Motor neuron (in vitro differentiated cells): ENCODE measurements around the gene PPP6R3. TPM values are rescaled to one million over a fixed set of nuclear protein-coding genes. Genes with fewer than 3 reads are reported as not detected.

Source experiments
- ATAC-seq, 8 experiments: fragments of 200-7000 bp; cut with Tn5 transposase; replicated peaks in 6 of 8; 2 replicates each; pipeline ENCODE4 v1.8.0; 2021; ENCODE audit warnings: mild to moderate bottlenecking in 8 of 8, moderate library complexity in 8 of 8
- H3K27ac ChIP-seq, 2 donors: fragments of 250-450 bp; sonication (Bioruptor Pico); 2 replicates each; pipeline ENCODE4 v1.9.0; 2021; ENCODE audit warnings: antibody characterized with exemption in 2 of 2, mild to moderate bottlenecking in 2 of 2, moderate library complexity in 1 of 2
- H3K4me1 ChIP-seq, 2 donors: fragments of 250-450 bp; sonication (Bioruptor Pico); replicated peaks in 1 of 2; 2 replicates each; pipeline ENCODE4 v1.6.1; 2021; ENCODE audit warnings: antibody characterized with exemption in 2 of 2, mild to moderate bottlenecking in 2 of 2, moderate library complexity in 1 of 2
- H3K4me3 ChIP-seq, 5 donors: fragments of 250-450 bp; sonication (Bioruptor Pico); 2 replicates each; pipeline ENCODE4 v1.9.0; 2021; ENCODE audit warnings: antibody characterized with exemption in 5 of 5, mild to moderate bottlenecking in 5 of 5, moderate library complexity in 4 of 5
- WGBS, 10 experiments: fragments of 450-650 bp; shearing (Covaris generic); methylation state at CpG; one replicate each; pipeline ENCODE4 v1.0.0; 2022; 5-methylcytosine and 5-hydroxymethylcytosine counted together
- in situ Hi-C, 9 experiments: fragments of 400-800 bp; cut with MboI; loops; one replicate each; pipeline ENCODE4 v1.15.0; 2021; ENCODE audit warnings: low sequenced_read_pairs in 9 of 9, low pct_unique_long_range_greater_than_20kb in 2 of 9; ENCODE audit not compliant: unreplicated experiment in 9 of 9
- total RNA-seq, 8 experiments: library from RNA; unstranded; fragments of 300-600 nt; gene quantifications; 2 replicates each; pipeline versions ENCODE4 v1.2.3 to v1.2.4, GENCODE V29; 2022

PPP6R3 gene
- total RNA-seq, 8 experiments from 2014 or later = 49.1 to 142 (median 65.7) TPM

DNA sequence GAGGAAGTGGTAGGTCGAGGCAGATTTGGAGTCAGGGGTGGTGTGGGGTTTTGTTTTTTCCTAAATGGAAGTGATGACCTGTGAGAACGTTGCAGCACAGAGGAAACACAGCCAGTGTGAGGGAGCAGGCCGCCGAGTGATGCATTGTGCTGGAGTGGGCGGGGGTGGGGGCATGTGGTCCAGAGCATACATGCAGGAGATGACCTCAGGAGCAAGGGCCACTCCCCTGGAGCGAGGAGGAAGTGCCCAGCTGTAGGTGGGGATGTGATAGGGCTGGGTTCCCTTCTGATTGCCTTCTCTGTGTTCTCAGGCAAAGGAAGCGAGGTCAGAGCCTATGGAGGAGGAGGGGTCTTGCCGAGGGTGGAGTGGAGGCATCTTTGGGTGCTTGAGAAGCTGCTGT, 81.4 kb downstream of the PPP6R3 start:
- ATAC-seq = peak in 1 of 8 experiments; percentile 71
- no peak overlapping the region for H3K4me3 ChIP-seq
- in situ Hi-C loops = no loop called here
- no peaks in the 10 kb centered on the region for H3K4me1 ChIP-seq
- H3K27ac ChIP-seq = no peak overlapping the region
- WGBS, 10 experiments = 83 to 100% (median 83%) methylated on average over 1 to 2 of the region's 8 CpGs; no CpG with 5 or more reads in 5 of the 10 experiments

DNA sequence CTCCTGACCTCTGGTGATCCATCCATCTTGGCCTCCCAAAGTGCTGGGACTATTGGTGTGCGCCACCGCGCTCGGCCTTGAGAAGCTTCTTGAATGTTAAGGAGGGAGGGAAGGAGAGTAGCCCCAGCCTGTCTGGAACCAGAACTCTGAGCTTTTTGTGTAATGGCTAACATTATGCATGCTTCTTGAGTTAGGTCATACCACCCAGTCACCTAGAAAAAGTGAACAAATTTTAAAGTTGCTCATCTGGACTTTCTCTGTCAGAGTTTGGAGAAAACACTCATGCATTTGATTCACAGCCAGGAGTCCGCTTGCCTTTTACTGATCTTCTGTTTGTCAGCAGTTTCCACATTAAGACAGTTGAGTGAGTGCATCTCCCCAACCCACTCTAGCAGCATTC, 82.1 kb downstream of the PPP6R3 start:
- H3K27ac ChIP-seq = no peak overlapping the region
- 0 to 100% (median 81%) methylated on average over 1 to 5 of the region's 5 CpGs; no CpG with 5 or more reads in 2 of the 10 experiments for WGBS, 10 experiments
- no peaks in the 10 kb centered on the region for H3K4me1 ChIP-seq
- peak in 7 of 8 experiments; percentile 29 to 97 (median 38) for ATAC-seq
- in situ Hi-C loops = no loop called here
- no peak overlapping the region for H3K4me3 ChIP-seq

DNA sequence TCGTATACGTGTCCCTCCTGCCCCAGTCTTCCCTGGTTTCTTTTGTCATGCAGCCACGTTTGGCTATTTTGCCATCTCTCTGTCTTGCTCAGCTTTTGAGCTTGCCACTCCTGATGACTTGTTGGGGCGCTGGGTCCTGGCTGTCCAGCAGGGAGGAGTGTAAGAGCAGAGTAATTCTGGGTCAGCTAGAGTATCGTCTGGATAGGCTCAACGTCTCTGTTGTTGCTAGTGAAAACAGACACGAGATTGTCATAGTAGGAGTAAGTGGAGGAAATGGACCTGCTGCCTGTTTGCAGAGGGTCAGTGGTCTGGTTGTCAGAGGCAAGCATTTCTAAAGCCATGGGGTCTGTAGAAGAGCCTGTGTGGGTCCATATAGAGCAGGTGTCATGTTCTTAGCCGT, 83.0 kb downstream of the PPP6R3 start:
- no peak for ATAC-seq
- Histone ChIP-seq H3K27ac (no peak overlapping the region), H3K4me3 (no peak overlapping the region), H3K4me1 (no peaks in the 10 kb centered on the region)
- in situ Hi-C loops = no loop called here
- WGBS, 10 experiments = 50 to 100% (median 92%) methylated on average over 1 to 8 of the region's 8 CpGs; no CpG with 5 or more reads in 1 of the 10 experiments

DNA sequence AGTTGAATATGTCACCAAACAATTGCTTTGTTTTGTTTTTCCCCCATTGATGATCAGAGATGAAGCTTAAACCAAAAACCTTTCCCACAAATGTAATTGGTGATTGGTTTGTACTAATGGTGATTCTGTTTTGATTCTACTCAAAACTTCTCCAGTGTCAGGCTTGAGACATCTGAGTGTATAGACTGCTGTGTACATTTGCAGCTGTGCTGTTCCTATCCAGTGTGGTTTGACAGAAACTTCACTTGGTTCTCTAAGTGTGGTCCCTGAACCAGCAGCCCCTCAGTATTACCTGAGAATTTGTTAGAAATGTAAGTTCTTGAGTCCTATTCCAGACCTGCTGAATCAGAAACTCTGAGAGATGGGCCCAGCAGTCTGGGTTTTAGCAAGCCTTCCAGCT, 84.8 kb downstream of the PPP6R3 start:
- H3K4me3 ChIP-seq = no peak overlapping the region
- H3K4me1 ChIP-seq = no peaks in the 10 kb centered on the region
- in situ Hi-C loops = no loop called here
- H3K27ac ChIP-seq = no peak overlapping the region
- ATAC-seq = no peak

DNA sequence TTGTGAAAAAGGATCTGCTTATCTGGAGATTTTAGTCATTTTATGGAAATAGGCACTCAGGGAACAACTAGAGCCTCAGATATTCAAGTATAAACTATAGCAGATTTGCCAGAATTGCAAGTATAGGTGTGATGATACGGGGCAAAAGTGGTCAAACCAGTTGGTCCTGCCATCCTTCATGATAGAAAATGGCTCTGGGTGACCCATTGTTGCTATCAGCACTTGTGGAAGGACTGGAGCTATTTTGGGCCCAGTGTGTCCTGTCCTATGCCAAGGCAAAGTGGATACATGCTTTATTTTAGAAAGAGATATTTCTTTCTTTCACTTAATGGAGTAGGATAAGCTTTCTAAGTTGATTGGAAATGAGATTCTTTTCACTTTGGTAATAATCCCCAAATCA, 85.2 kb downstream of the PPP6R3 start:
- 100% methylated on average over 1 of the region's 1 CpG; no CpG with 5 or more reads in 6 of the 10 experiments for WGBS, 10 experiments
- in situ Hi-C loops = no loop called here
- H3K4me3 ChIP-seq = no peak overlapping the region
- H3K4me1 ChIP-seq = no peaks in the 10 kb centered on the region
- H3K27ac ChIP-seq = no peak overlapping the region
- ATAC-seq = no peak

DNA sequence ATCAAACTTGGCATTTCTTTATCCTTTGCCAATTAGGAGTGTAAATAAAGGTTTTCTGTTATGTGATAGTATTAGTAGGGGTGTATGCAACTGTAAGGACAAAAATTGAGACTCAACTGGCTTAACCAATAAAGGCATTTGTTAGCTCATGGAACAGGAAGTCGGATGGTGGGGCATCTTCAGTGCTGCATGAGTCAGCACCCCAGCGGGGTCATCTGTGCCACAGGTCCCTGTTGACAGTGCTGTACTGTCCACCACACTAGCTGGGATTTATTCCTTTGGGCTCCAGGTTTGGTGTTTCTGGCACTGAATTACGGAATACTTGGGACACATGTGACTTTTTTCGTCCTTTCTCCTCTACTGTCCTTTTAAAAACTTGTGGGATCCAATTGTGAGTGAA, 86.0 kb downstream of the PPP6R3 start:
- Histone ChIP-seq H3K27ac (no peak overlapping the region), H3K4me1 (no peaks in the 10 kb centered on the region), H3K4me3 (no peak overlapping the region)
- 50 to 100% (median 93%) methylated on average over 1 to 4 of the region's 4 CpGs; no CpG with 5 or more reads in 3 of the 10 experiments for WGBS, 10 experiments
- peak in 1 of 8 experiments; percentile 42 for ATAC-seq
- in situ Hi-C loops = no loop called here

DNA sequence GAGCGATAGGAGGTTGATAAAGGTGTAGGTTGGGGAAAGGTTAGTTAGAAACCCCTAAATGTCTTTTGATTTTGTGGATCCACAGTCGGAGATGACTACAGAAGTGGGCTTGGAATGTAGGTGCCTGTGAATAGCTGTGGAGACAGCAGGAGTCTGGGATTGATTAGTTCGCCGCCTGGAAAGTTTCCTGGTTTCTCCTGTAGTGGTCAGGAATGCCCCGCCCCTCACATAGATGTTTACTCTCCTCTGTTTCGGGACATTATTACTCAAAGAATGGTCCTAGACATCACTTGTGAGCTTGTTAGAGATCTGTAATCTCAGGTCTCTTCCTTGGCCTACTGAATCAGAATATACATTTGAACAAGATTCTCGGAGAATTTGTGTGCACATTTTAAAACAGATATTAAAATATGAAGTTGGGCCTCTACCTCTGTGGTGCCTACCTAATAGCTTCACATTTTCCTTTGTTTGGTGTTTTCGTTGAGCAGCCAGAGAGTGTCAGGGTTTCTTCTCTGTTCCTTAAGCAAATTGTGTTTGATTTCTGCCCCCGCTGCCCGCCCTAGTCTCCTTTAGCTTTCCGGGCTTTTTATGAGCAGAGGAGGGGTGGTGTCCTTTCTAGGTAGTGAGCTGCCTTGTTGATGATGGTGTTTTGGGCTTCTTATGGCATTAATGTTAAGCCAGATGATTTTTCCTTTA, 89.4 kb downstream of the PPP6R3 start:
- in situ Hi-C loops = no loop called here
- Histone ChIP-seq H3K4me3 (no peak overlapping the region), H3K27ac (no peak overlapping the region), H3K4me1 (no peaks in the 10 kb centered on the region)
- 57 to 100% (median 87%) methylated on average over 1 to 10 of the region's 11 CpGs for WGBS, 10 experiments
- peak in 1 of 8 experiments; percentile 29 for ATAC-seq

DNA sequence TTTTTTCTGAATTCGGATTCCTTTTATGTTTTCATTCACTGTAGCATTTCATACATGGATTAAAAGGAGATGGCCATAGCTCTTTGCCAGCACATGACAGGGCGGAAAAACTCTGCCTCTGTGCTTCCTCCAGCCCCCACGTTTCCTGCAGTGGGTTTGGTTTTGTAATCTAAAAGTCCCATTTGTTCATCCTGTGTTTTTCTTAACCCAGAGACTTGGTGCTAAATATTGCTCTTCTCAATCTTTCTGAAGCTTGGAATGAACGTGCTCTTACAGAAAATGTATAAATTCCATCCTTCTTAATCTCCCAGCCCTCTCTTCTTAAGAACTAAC, 89.9 kb downstream of the PPP6R3 start:
- no peak overlapping the region for H3K4me3 ChIP-seq
- no peaks in the 10 kb centered on the region for H3K4me1 ChIP-seq
- 17 to 100% (median 86%) methylated on average over 1 to 4 of the region's 4 CpGs; no CpG with 5 or more reads in 1 of the 10 experiments for WGBS, 10 experiments
- in situ Hi-C loops = no loop called here
- H3K27ac ChIP-seq = no peak overlapping the region
- no peak for ATAC-seq

DNA sequence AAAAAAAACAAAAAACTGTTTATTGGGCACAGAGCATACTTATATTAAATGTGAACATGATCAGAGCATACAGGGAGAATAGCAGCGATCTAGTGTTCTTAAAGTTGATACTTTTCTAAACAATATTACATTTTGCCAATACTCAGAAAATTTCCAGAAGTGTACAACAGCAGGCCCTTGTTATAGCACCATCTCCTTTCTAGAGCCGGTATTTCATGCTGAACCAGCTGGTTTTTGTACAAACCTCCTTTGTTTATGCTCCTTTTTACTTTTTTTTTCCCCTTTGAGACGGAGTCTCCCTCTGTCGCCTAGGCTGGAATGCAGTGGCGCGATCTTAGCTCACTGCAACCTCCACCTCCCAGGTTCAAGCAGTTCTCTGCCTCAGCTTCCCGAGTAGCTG, 90.7 kb downstream of the PPP6R3 start:
- Histone ChIP-seq H3K4me1 (no peaks in the 10 kb centered on the region), H3K27ac (no peak overlapping the region), H3K4me3 (no peak overlapping the region)
- no peak for ATAC-seq
- 80 to 100% (median 96%) methylated on average over 1 to 6 of the region's 7 CpGs for WGBS, 10 experiments
- in situ Hi-C loops = no loop called here

DNA sequence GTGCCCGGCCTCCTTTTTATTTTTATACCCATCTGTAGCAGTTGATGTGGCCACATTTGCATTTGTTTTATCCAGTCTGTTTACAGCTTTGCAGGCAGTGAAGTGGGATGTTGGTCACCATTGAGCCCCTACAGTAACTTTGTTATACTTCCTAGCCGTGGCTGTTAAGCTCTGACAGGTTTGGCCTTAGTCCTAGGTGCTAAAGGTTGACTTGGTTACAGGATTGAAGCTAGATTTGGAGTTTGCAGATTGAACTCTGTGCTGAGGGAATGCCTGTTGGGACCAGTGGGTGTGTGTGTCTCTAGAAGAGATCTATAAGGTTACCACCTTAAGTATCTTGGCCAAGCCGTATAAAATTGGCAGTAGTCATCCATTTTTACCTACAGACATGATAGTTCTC, 91.2 kb downstream of the PPP6R3 start:
- in situ Hi-C loops = no loop called here
- 86 to 100% (median 94%) methylated on average over 1 to 3 of the region's 3 CpGs; no CpG with 5 or more reads in 2 of the 10 experiments for WGBS, 10 experiments
- no peak for ATAC-seq
- H3K27ac ChIP-seq = no peak overlapping the region
- H3K4me1 ChIP-seq = no peaks in the 10 kb centered on the region
- no peak overlapping the region for H3K4me3 ChIP-seq

DNA sequence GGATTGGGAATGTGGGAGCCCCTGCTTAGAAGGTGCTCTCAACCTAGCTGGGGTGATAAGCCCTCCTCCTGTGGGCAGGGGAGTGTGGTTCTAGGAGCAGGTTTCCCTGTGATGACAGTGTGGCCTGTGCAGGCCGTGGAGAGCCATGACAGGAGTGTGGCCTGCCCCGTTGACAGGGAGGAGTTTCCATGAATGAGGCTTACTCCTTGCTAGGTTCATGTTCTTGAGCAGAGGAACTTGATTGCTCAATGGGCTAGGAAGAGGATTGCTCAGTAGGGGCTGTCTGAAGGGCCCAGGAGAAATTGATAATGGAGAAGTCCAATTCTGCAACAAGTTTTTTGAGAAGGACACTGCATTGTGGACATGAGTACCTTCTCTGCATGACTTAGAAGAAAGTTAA, 92.0 kb downstream of the PPP6R3 start:
- Histone ChIP-seq H3K4me3 (no peak overlapping the region), H3K4me1 (no peaks in the 10 kb centered on the region), H3K27ac (no peak overlapping the region)
- ATAC-seq = no peak
- in situ Hi-C loops = no loop called here
- WGBS, 10 experiments = 89 to 100% (median 94%) methylated on average over 1 to 2 of the region's 2 CpGs; no CpG with 5 or more reads in 7 of the 10 experiments

DNA sequence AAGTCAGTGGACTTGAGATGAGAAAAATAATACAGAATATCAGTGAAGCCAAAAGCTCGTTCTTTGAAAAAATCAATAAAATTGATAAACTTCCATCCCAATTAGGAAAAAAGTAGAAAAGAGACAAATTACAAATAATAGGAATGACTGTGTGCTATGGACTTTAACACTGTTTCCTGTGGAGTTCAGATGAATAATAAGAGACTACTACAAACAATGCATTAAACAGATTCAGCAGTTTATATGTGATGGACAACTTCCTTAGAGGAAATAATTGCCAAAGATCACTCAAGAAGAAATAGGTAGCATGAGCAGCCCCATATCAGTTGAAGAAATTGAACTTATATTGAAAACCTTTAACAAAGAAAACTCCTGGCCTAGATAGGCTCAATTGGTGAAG, 99.7 kb downstream of the PPP6R3 start:
- in situ Hi-C loops = no loop called here
- Histone ChIP-seq H3K4me3 (no peak overlapping the region), H3K27ac (no peak overlapping the region), H3K4me1 (no peaks in the 10 kb centered on the region)
- WGBS, 10 experiments = 89 to 100% (median 100%) methylated on average over 1 of the region's 1 CpG; no CpG with 5 or more reads in 2 of the 10 experiments
- no peak for ATAC-seq

DNA sequence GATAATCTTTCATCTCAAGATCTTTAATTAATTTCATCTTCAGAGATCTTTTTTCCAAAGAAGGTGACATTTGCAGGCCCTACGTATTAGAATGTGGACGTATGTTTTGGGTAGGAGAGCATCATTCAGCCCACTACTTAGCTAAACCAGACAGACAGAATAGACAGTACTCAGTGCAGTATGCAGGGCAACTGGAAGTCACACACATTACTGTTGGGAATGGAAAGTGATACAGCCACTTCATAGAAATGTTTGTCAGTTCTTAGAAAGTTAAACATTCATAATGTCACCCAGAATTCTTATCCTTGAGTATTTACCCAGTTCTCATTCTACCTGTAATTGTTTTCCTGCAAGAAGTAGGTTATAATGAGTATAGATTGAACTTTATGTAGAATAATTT, 102.9 kb downstream of the PPP6R3 start:
- 60 to 100% (median 100%) methylated on average over 1 to 2 of the region's 2 CpGs; no CpG with 5 or more reads in 4 of the 10 experiments for WGBS, 10 experiments
- ATAC-seq = no peak
- in situ Hi-C loops = no loop called here
- Histone ChIP-seq H3K4me1 (no peaks in the 10 kb centered on the region), H3K4me3 (no peak overlapping the region), H3K27ac (no peak overlapping the region)

DNA sequence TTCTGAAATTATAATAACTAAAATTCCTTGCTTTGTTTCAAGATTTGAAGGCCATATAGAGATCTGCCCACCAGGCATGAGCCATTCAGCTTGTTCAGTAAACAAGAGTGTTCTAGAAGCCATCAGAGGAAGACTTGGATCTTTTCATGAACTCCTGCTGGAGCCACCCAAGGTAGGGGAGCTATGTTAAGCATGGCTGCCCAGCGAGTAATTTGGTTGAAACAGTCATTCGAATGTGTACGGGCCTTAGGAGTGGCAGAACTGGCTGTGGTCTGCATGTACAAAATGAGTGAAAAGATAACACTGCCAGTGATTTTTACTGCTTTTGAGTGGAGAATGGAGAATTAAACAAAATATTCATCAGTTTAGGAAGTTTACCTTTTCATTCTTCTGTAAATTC, 103.7 kb downstream of the PPP6R3 start:
- no peaks in the 10 kb centered on the region for H3K4me1 ChIP-seq
- no peak for ATAC-seq
- H3K4me3 ChIP-seq = no peak overlapping the region
- no peak overlapping the region for H3K27ac ChIP-seq
- in situ Hi-C loops = no loop called here
- WGBS, 10 experiments = 83 to 100% (median 98%) methylated on average over 1 to 3 of the region's 3 CpGs
